NCI-H226 (cell line): ENCODE measurements around the gene RBM33.

Source experiments
- DNase-seq: peaks from one replicate; pipeline ENCODE4 v3.0.0-alpha.2; 2015

Gene RBM33

GRCh38 chr7:155785536-155785935 is 141.1 kb downstream of the RBM33 start:
- no peak for DNase-seq

- DNase-seq, result no peak
Measured at GRCh38 chr7:155786491-155786890, 142.0 kb downstream of the RBM33 start.

GRCh38 chr7:155787171-155787851 is 142.8 kb downstream of the RBM33 start:
- no peak for DNase-seq

GRCh38 chr7:155788616-155789000 is 144.1 kb downstream of the RBM33 start:
- DNase-seq, result no peak

- DNase-seq, result no peak
Measured at GRCh38 chr7:155789001-155789725, 144.7 kb downstream of the RBM33 start.

- no peak for DNase-seq
Measured at GRCh38 chr7:155790666-155791065, 146.2 kb downstream of the RBM33 start.

GRCh38 chr7:155791214-155791737 is 146.8 kb downstream of the RBM33 start:
- DNase-seq, result no peak

GRCh38 chr7:155791836-155792235 is 147.4 kb downstream of the RBM33 start:
- DNase-seq, result no peak

- no peak for DNase-seq
Measured at GRCh38 chr7:155792315-155792960, 148.0 kb downstream of the RBM33 start.

- DNase-seq, result no peak
Measured at GRCh38 chr7:155792999-155793560, 148.6 kb downstream of the RBM33 start.

GRCh38 chr7:155793720-155794119 is 149.3 kb downstream of the RBM33 start:
- no peak for DNase-seq

GRCh38 chr7:155794196-155794595 is 149.7 kb downstream of the RBM33 start:
- no peak for DNase-seq

GRCh38 chr7:155795401-155795800 is 150.9 kb downstream of the RBM33 start:
- DNase-seq, result no peak

- DNase-seq, result no peak
Measured at GRCh38 chr7:155795951-155796350, 151.5 kb downstream of the RBM33 start.

- DNase-seq, result no peak
Measured at GRCh38 chr7:155796381-155797261, 152.2 kb downstream of the RBM33 start.

GRCh38 chr7:155797262-155798250 is 153.1 kb downstream of the RBM33 start:
- no peak for DNase-seq

- DNase-seq, result no peak
Measured at GRCh38 chr7:155798673-155799439, 154.4 kb downstream of the RBM33 start.

- DNase-seq, result no peak
Measured at GRCh38 chr7:155799514-155799913, 155.1 kb downstream of the RBM33 start.

GRCh38 chr7:155800301-155800700 is 155.8 kb downstream of the RBM33 start:
- no peak for DNase-seq

- DNase-seq, result no peak
Measured at GRCh38 chr7:155800741-155801267, 156.3 kb downstream of the RBM33 start.
